ENCODE measurements around the gene TMEM100. TPM values are rescaled to one million over a fixed set of nuclear protein-coding genes. Genes with fewer than 3 reads are reported as not detected.
A peak's percentile ranks its signal among the peaks of the same experiment; 100 is the strongest.

The TMEM100 gene
- total RNA-seq (36.0 TPM), polyA plus RNA-seq (15.3 TPM)

- WGBS, result 7% methylated on average over 12 of the region's 12 CpGs
- peak within 1 kb of the TSS; percentile 26 for H3K4me3 ChIP-seq (ENCODE audit: low read depth, low read length)
- H3K4me1 ChIP-seq (ENCODE audit: insufficient read depth), result no peaks in the 10 kb centered on the region
- peak; percentile 49 for DNase-seq (ENCODE audit: extremely low spot score)
- H3K27ac ChIP-seq (ENCODE audit: low read depth), result no peak within 1 kb of the TSS
- no peaks in the 10 kb centered on the region for H3K36me3 ChIP-seq (ENCODE audit: insufficient read depth)
Observed at GRCh38 chr17:55722742-55723487, at the start of gene TMEM100. Gene TMEM100 (minus strand): TSS chr17:55722864. CDS start chr17:55721070, 1,794 bp downstream.

GRCh38 chr17:55772086-55772485, 49.4 kb upstream of the TMEM100 start:
- Histone ChIP-seq H3K4me3 (ENCODE audit: low read depth, low read length) (no peak overlapping the region), H3K36me3 (ENCODE audit: insufficient read depth) (no peaks in the 10 kb centered on the region), H3K4me1 (ENCODE audit: insufficient read depth) (no peaks in the 10 kb centered on the region), H3K27ac (ENCODE audit: low read depth) (no peak overlapping the region)
- WGBS, result 97% methylated on average over 7 of the region's 7 CpGs
- no peak for DNase-seq (ENCODE audit: extremely low spot score)

GRCh38 chr17:55770196-55770870, 47.7 kb upstream of the TMEM100 start:
- H3K27ac ChIP-seq (ENCODE audit: low read depth), result no peak overlapping the region
- H3K4me3 ChIP-seq (ENCODE audit: low read depth, low read length), result no peak overlapping the region
- WGBS, result 43% methylated on average over 4 of the region's 4 CpGs
- DNase-seq (ENCODE audit: extremely low spot score), result no peak
- no peaks in the 10 kb centered on the region for H3K4me1 ChIP-seq (ENCODE audit: insufficient read depth)
- H3K36me3 ChIP-seq (ENCODE audit: insufficient read depth), result no peaks in the 10 kb centered on the region

- no peak for DNase-seq (ENCODE audit: extremely low spot score)
- H3K4me3 ChIP-seq (ENCODE audit: low read depth, low read length), result no peak overlapping the region
- 72% methylated on average over 6 of the region's 6 CpGs for WGBS
- H3K4me1 ChIP-seq (ENCODE audit: insufficient read depth), result no peaks in the 10 kb centered on the region
- no peaks in the 10 kb centered on the region for H3K36me3 ChIP-seq (ENCODE audit: insufficient read depth)
- H3K27ac ChIP-seq (ENCODE audit: low read depth), result no peak overlapping the region
Observed at GRCh38 chr17:55769625-55770000, 46.9 kb upstream of the TMEM100 start.

- H3K27ac ChIP-seq (ENCODE audit: low read depth), result no peak overlapping the region
- H3K36me3 ChIP-seq (ENCODE audit: insufficient read depth), result no peaks in the 10 kb centered on the region
- no peak overlapping the region for H3K4me3 ChIP-seq (ENCODE audit: low read depth, low read length)
- DNase-seq (ENCODE audit: extremely low spot score), result no peak
- no peaks in the 10 kb centered on the region for H3K4me1 ChIP-seq (ENCODE audit: insufficient read depth)
Observed at GRCh38 chr17:55768936-55769624, 46.4 kb upstream of the TMEM100 start.

GRCh38 chr17:55765472-55765871, 42.8 kb upstream of the TMEM100 start:
- 98% methylated on average over 3 of the region's 3 CpGs for WGBS
- Histone ChIP-seq H3K4me1 (ENCODE audit: insufficient read depth) (no peaks in the 10 kb centered on the region), H3K36me3 (ENCODE audit: insufficient read depth) (no peaks in the 10 kb centered on the region), H3K27ac (ENCODE audit: low read depth) (no peak overlapping the region), H3K4me3 (ENCODE audit: low read depth, low read length) (no peak overlapping the region)
- DNase-seq (ENCODE audit: extremely low spot score), result no peak

GRCh38 chr17:55764610-55765009, 41.9 kb upstream of the TMEM100 start:
- Histone ChIP-seq H3K27ac (ENCODE audit: low read depth) (no peak overlapping the region), H3K4me3 (ENCODE audit: low read depth, low read length) (no peak overlapping the region)
- WGBS, result 93% methylated on average over 4 of the region's 4 CpGs

GRCh38 chr17:55763856-55764255, 41.2 kb upstream of the TMEM100 start:
- 73% methylated on average over 6 of the region's 6 CpGs for WGBS
- Histone ChIP-seq H3K4me3 (ENCODE audit: low read depth, low read length) (no peak overlapping the region), H3K4me1 (ENCODE audit: insufficient read depth) (no peaks in the 10 kb centered on the region), H3K27ac (ENCODE audit: low read depth) (no peak overlapping the region), H3K36me3 (ENCODE audit: insufficient read depth) (no peaks in the 10 kb centered on the region)
- DNase-seq (ENCODE audit: extremely low spot score), result no peak

More at GRCh38 chr17:55764610-55765009, 41.9 kb upstream of the TMEM100 start:
- DNase-seq (ENCODE audit: extremely low spot score), result no peak
- Histone ChIP-seq H3K36me3 (ENCODE audit: insufficient read depth) (no peaks in the 10 kb centered on the region), H3K4me1 (ENCODE audit: insufficient read depth) (no peaks in the 10 kb centered on the region)

- no peaks in the 10 kb centered on the region for H3K4me1 ChIP-seq (ENCODE audit: insufficient read depth)
- no peak for DNase-seq (ENCODE audit: extremely low spot score)
- 87% methylated on average over 6 of the region's 6 CpGs for WGBS
- no peaks in the 10 kb centered on the region for H3K36me3 ChIP-seq (ENCODE audit: insufficient read depth)
- no peak overlapping the region for H3K4me3 ChIP-seq (ENCODE audit: low read depth, low read length)
- no peak overlapping the region for H3K27ac ChIP-seq (ENCODE audit: low read depth)
Observed at GRCh38 chr17:55762086-55762858, 39.6 kb upstream of the TMEM100 start.

- 49% methylated on average over 3 of the region's 3 CpGs for WGBS
- DNase-seq (ENCODE audit: extremely low spot score), result no peak
- Histone ChIP-seq H3K36me3 (ENCODE audit: insufficient read depth) (peaks cover 3% of the 10 kb centered on the region), H3K4me1 (ENCODE audit: insufficient read depth) (no peaks in the 10 kb centered on the region), H3K4me3 (ENCODE audit: low read depth, low read length) (no peak overlapping the region), H3K27ac (ENCODE audit: low read depth) (no peak overlapping the region)
Observed at GRCh38 chr17:55760643-55761355, 38.1 kb upstream of the TMEM100 start.

- no peak overlapping the region for H3K4me3 ChIP-seq (ENCODE audit: low read depth, low read length)
- H3K4me1 ChIP-seq (ENCODE audit: insufficient read depth), result no peaks in the 10 kb centered on the region
- DNase-seq (ENCODE audit: extremely low spot score), result no peak
- peaks cover 3% of the 10 kb centered on the region for H3K36me3 ChIP-seq (ENCODE audit: insufficient read depth)
- H3K27ac ChIP-seq (ENCODE audit: low read depth), result no peak overlapping the region
Observed at GRCh38 chr17:55758171-55758570, 35.5 kb upstream of the TMEM100 start.

- DNase-seq (ENCODE audit: extremely low spot score), result no peak
- 100% methylated on average over 1 of the region's 1 CpG for WGBS
- H3K36me3 ChIP-seq (ENCODE audit: insufficient read depth), result peaks cover 3% of the 10 kb centered on the region
- H3K4me1 ChIP-seq (ENCODE audit: insufficient read depth), result no peaks in the 10 kb centered on the region
- H3K4me3 ChIP-seq (ENCODE audit: low read depth, low read length), result no peak overlapping the region
- no peak overlapping the region for H3K27ac ChIP-seq (ENCODE audit: low read depth)
Observed at GRCh38 chr17:55757659-55758058, 35.0 kb upstream of the TMEM100 start.

GRCh38 chr17:55756689-55757088, 34.0 kb upstream of the TMEM100 start:
- 89% methylated on average over 2 of the region's 2 CpGs for WGBS
- Histone ChIP-seq H3K4me1 (ENCODE audit: insufficient read depth) (no peaks in the 10 kb centered on the region), H3K27ac (ENCODE audit: low read depth) (no peak overlapping the region), H3K36me3 (ENCODE audit: insufficient read depth) (peaks cover 3% of the 10 kb centered on the region), H3K4me3 (ENCODE audit: low read depth, low read length) (no peak overlapping the region)
- DNase-seq (ENCODE audit: extremely low spot score), result no peak
